ENCODE results near the gene ANAPC13.

The ANAPC13 gene

GRCh38 chr3:134482622-134483021 is 3.2 kb downstream of the ANAPC13 start:
- DNase-seq (ENCODE audit: low read depth) = no peak

DNA sequence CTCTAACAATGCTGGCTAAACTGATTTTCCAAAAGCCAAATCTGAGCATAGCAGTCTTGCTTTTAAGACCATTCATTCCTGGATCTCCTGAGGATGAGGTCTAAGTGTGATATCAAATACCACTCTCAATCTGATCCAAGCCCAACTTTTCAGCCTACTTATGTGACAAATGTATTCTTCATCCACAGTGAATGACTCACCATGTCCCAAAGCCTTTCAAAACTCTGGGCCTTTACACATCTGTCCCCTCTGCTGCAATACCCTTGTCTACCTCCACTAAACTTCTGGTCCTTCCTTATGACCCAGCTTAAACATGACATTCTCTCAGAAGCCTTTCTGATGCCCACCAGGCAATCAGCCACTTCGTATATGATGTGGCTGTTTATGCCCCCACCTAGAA is 4.6 kb downstream of the ANAPC13 start:
- no peak for DNase-seq (ENCODE audit: low read depth)

DNA sequence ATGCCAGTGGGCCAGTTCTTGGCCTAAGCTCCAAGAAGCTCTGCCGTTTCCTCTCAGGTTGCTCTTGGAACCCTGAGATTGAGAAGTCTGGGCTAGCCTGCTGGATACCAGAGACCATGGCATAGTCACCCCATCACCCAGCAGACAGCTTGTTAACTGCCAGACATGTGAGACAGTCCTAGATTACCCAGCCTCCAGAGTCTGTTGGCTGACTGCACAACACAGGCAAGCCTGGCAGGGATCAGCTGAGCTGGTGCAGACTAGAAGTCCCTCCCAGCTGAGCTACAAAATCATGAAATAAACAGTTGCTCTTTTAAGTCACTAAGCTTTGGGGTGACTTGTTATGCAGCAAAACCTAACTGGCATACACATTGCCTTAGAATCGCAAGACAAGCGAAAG is 5.2 kb downstream of the ANAPC13 start:
- DNase-seq (ENCODE audit: low read depth) = no peak

GRCh38 chr3:134477938-134478337 is 7.8 kb downstream of the ANAPC13 start:
- DNase-seq (ENCODE audit: low read depth) = no peak

- no peak for DNase-seq (ENCODE audit: low read depth)
Measured at GRCh38 chr3:134477002-134477401, 8.8 kb downstream of the ANAPC13 start.

DNA sequence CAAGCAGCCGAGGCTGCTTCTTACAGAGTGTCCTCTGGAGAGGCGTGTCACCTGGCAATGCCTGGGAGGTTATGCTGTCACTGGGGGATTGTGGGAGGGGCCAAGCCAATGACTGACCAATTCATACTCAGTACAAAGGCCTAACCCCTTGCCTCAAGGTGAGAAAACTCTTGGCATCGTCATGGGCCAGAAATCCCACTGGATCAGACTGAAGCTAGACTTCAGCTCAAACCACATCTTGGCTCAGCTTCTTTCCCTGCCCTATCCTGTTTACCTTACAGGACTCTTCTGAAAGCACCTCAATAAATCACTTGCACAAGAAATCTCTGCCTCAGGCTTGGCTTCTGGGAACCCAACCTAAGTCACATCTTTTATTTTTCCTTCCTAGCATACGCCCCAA is 9.5 kb downstream of the ANAPC13 start:
- DNase-seq (ENCODE audit: low read depth) = no peak

DNA sequence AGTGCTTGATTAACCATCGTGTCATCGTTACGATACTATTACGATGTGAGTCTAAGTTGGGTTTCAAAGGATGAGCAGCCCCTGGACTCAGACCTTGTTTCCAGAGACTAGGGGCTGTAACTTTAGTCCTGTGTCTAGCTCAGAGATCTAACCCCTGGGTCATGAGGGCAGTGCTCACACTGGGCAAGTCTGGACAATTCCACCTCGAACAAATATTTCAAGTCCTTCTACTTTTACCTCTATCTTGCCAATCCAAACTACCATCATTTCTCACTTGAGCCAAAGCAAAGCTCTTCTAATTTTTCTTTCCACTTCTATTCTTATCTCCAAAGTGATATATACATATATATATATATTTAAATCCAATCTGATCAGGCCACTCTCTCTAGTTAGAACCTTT is 10.8 kb downstream of the ANAPC13 start:
- no peak for DNase-seq (ENCODE audit: low read depth)

DNA sequence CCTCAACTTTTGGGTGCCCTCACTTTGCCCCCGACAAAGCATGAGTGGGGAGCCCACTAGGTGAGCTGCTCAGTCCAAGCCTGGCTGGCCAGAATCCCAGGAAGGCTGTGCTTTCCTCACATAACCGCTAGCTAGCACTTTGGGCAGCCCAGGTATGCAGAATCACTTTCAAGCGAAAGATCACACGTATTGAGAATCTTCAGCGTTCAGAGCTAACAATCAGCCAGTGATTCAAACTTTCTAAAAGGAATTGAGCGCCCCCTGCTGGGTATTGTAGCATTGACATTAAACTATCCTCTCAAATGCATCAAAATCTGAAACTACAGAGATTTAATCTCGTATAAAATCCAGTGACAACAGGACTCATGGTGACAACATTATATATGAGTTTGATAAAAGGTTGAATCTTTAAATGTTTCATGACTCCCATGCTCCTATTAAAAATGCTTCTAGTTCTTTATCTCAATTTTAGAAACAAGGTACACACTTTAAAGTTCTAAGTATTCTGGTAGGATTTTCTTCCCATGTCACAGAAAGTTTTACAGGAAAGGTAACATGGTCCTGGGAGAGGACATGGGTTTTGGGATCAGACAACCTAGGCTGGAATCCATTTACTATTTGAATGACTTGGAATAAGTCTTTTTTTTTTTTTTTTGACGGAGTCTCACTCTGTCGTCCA is 11.8 kb downstream of the ANAPC13 start:
- peak; percentile 42 for DNase-seq (ENCODE audit: low read depth)

DNA sequence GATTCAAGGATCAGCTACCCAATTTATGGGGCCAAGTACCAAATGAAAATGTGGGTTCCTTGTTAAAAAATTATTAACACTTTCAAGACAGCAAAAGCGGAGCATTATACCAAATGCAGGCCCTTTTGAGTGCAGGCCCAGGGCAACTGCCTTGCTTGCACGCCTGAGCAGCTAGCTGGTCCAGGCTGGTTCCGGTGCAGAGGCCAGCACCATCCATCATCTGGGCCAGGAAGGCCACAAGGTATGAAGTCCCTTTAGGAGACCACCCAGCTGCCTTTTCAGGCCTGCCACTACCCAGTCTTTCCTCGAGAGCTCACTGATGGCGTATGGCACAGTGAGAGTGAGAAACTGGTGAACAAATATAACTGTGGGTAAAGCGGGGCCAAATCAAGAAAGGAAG is 13.0 kb downstream of the ANAPC13 start:
- DNase-seq (ENCODE audit: low read depth) = no peak

DNA sequence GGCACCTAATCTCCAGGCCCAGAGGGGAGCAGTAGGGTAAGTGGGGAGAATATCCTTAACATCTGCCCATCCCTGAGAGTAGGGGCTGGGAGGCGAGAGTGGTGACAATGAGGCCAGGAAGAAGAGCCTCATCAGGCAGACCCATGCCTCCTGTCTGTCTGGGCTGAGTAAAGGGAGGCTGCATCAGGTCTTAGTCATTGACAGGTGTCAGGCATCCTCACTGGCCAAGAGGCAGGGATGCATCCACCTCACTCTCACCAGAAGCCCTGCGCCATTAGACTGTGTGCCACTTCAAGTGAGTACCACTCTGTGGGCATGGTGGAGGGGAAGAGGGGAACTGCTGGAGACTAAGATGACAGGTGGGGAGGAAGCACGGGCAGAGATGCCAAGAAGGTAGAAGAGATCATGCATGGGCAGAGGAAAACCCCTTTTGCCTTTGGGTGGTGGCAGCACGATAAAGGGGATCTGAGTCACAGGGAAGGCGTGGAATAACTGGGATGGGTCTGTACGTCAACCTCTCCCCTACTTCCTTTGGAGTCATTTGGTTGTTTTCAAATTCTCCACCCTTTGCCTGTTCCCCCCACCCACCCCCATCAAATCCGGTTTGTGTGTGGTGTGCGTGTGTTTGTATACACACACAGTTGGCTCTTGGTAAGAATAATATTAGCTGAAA is 14.1 kb downstream of the ANAPC13 start:
- no peak for DNase-seq (ENCODE audit: low read depth)

DNA sequence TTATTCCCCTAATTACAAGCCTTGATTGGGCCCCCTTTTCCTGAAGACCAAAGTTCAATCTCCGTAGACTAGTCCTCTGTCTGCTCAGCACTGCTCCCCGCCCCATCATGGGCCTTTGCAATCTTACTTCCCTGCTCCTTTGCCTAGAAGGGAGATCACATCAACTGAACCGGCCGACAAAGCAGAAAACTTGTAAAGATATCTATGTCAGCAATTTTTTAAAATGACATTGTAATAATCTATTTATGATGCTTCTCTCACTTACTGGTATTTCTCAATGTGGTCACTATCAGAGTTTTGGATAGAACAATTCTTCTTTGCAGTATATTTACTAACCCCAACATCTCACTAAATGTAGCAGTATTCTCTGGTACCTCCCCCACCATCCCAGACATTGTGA is 17.3 kb downstream of the ANAPC13 start:
- no peak for DNase-seq (ENCODE audit: low read depth)

DNA sequence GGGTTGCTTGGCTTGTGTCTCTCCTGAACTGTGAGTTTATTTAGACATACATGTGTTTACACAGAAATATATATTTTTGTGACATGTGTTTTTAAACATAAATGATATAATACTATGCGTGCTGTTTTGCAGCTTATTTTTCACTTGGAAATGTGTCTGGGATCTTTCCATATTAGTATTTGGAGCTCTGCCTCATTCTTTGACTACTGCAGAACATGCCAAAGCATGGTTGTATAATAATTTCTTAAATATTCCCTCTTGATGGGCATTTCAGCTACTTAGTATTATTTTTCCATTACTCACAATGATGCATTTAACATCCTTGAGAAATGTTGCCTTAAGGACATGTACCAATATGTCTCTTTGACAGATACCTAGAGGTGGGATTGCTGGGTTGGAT is 19.5 kb downstream of the ANAPC13 start:
- no peak for DNase-seq (ENCODE audit: low read depth)

- DNase-seq (ENCODE audit: low read depth) = no peak
Measured at GRCh38 chr3:134464689-134465365, 21.0 kb downstream of the ANAPC13 start.

DNA sequence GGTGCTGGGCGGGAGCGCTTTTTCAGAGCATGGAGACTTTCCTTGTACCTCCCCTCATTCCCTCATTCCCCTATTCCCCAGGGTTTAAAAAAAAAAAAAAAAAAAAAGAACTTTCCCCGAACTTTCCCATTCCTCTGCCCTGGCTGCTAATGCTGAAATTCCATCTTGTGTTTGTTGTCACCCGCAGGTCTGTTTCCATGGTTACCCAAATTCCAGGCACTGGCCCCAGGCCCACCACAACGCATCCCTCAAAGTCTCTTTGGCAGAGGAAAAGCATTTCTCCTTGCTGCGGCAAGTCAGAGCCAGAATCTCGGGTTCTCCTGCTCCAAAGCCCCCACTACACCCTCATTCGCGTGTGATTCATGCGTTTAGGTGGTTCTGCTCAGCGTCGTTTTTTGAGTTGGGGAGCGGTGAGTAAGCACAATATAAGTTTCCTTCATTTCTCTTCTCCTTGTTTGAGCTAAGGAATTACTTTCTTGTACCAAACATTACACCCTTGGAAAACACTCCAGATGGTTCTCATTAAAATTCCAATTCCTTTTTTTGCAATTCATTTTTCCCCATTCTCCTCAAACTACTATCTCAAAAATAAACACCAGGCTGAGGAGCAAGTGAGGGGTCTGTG is 21.6 kb downstream of the ANAPC13 start:
- no peak for DNase-seq (ENCODE audit: low read depth)

DNA sequence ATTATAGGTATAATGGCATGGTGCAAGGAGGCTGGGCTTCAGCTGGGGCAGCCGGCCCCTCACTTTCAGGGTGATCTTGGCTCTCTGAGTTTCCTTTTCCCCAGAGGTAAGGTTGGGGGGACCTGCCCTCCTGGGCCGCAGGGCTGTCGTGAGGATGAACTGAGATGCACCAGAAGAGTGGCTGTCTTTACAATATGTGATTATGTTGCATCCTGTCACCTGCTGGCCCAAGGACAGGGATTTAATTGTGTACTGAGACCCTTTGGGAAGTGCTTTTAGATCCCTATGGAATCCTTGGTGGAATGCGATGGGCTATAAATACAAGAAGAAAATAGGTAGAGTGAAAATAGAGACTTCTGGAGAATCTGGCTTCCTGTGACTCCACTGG is 22.1 kb downstream of the ANAPC13 start:
- DNase-seq (ENCODE audit: low read depth) = no peak

GRCh38 chr3:134462331-134462941 is 23.3 kb downstream of the ANAPC13 start:
- no peak for DNase-seq (ENCODE audit: low read depth)

GRCh38 chr3:134460965-134461364 is 24.8 kb downstream of the ANAPC13 start:
- DNase-seq (ENCODE audit: low read depth) = no peak

DNA sequence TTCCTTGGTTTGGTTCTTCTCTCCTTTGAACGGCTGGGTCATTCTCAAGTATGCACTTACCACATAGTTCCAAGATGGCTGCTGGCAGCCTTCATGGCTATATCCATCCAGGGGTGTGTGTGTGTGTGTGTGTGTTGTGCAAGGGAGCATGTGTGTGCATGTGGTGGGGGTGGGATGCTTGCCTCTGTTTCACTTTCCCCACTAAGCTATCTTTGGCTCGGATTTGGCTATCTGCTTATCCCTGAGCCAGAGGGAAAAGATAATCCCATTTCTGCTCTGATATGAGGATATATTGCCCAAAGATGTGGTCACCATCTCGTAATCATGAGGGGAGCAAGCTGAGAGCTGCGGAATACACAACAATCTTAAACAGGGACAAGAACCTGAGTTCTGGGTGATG is 26.2 kb downstream of the ANAPC13 start:
- DNase-seq (ENCODE audit: low read depth) = no peak

GRCh38 chr3:134458406-134458945 is 27.3 kb downstream of the ANAPC13 start:
- DNase-seq (ENCODE audit: low read depth) = no peak

DNA sequence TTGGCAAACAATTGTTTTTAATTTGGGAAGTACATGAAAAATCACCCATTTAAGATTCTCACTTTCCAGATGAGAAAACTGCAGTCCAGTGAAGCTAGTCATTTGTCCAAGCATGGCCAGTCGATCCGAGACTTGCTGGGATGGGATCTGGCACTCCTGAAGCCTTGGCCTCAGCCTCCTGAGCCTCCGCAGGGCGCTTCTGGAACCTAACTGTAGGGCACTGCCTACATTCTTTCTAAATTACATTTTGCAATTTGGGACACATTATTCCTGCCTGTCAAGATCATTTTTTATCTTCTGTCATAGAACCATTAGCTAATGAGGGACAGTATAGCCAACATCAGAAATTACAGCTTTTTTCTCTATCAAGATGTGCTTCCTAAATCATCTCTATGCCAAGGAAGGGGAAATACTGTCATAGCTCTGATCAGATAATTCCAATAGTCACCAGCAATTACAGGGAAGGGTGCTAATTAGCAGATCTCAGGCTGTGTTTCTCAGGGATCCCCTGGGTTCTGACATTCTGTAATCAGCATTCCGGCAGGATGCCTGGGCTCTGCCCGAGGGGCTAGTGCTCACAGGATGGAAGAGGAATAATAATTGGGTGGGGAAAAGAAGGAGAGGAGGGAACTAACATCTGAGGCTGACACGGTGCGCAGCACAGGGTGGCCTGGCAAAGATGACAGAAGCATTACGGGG is 28.3 kb downstream of the ANAPC13 start:
- DNase-seq (ENCODE audit: low read depth) = no peak

- no peak for DNase-seq (ENCODE audit: low read depth)
Measured at GRCh38 chr3:134453631-134454030, 32.2 kb downstream of the ANAPC13 start.

GRCh38 chr3:134449951-134450350 is 35.8 kb downstream of the ANAPC13 start:
- DNase-seq (ENCODE audit: low read depth) = no peak

Data from activated T-helper 1 cell treated with Interleukin-2 at 50 U/mL for 16 hours (primary cell).